Upper lobe of left lung (tissue), 6 donors: ENCODE measurements around the gene MCM6. TPM values are rescaled to one million over a fixed set of nuclear protein-coding genes. Genes with fewer than 3 reads are reported as not detected.

ENCODE experiments used
- ATAC-seq, 2 donors: fragments of 200-7000 bp; cut with Tn5 transposase; one replicate each; pipeline ENCODE4 v1.9.1; 2022; ENCODE audit warnings: mild to moderate bottlenecking in 2 of 2, moderate library complexity in 2 of 2; ENCODE audit not compliant: low FRiP score in 2 of 2
- DNase-seq, 2 donors: peaks; one replicate each; pipeline ENCODE4 v3.0.0-alpha.2; 2019 to 2020
- H3K27ac ChIP-seq, 4 donors: fragments of 200-600 bp; sonication (generic); one replicate each; pipeline ENCODE4 v1.5.1; 2016 to 2019
- H3K27me3 ChIP-seq, 4 donors: fragments of 200-600 bp; sonication (generic); one replicate each; pipeline ENCODE4 v1.5.1; 2017 to 2019
- H3K36me3 ChIP-seq, 4 donors: fragments of 200-600 bp; sonication (generic); one replicate each; pipeline ENCODE4 v1.5.1; 2016 to 2019
- H3K4me1 ChIP-seq, 4 donors: fragments of 200-600 bp; sonication (generic); one replicate each; pipeline ENCODE4 v1.5.1; 2018 to 2019
- H3K4me3 ChIP-seq, 4 donors: fragments of 200-600 bp; sonication (generic); one replicate each; pipeline ENCODE4 v1.5.1; 2017 to 2019; ENCODE audit warnings: mild to moderate bottlenecking in 2 of 4, moderate library complexity in 1 of 4
- H3K9me3 ChIP-seq, 4 donors: fragments of 200-600 bp; sonication (generic); one replicate each; pipeline ENCODE4 v1.5.1; 2018 to 2019
- CTCF ChIP-seq, 6 experiments: fragments of 450-650 bp in 4 of 6; fragments of 200-600 bp in 2 of 6; sonication (generic) in 2 of 6; IDR thresholded peaks; one replicate each; pipeline ENCODE4 v1.5.1; 2016 to 2019; ENCODE audit warnings: antibody characterized with exemption in 6 of 6
- EP300 ChIP-seq, 4 donors: sonication (generic); formaldehyde crosslinking; IDR thresholded peaks; one replicate each; pipeline ENCODE4 v1.5.1; 2017; ENCODE audit warnings: antibody characterized with exemption in 4 of 4, control low read depth in 2 of 4
- POLR2A ChIP-seq, 4 donors: fragments of 450-650 bp; IDR thresholded peaks; one replicate each; pipeline ENCODE4 v1.5.1; 2016 to 2017; ENCODE audit warnings: antibody characterized with exemption in 4 of 4, mild to moderate bottlenecking in 2 of 4
- POLR2AphosphoS5 ChIP-seq, 2 donors: sonication (generic); formaldehyde crosslinking; IDR thresholded peaks; one replicate each; pipeline ENCODE4 v1.5.1; 2017; ENCODE audit warnings: antibody characterized with exemption in 2 of 2
- WGBS, 2 donors: methylation state at CpG; one replicate each; pipeline ENCODE4 v1.1.5; 2017 to 2018; 5-methylcytosine and 5-hydroxymethylcytosine counted together
- total RNA-seq, 6 donors: library from RNA; depleted of rRNA in 4 of 6; stranded (reverse); fragments of >200 nt in 4 of 6; gene quantifications; one replicate each; pipeline versions ENCODE4 v1.1.0 to v1.2.1, GENCODE V29; 2016 to 2021
- donor health status: DM: no; HTN: no; CAD: no; lungs with moderate emphysema.
- donor health status: DM: no; HTN: yes; CAD: no; lungs with severe emphysema.

The MCM6 gene
- total RNA-seq, 6 donors from 2014 or later, result 4.2 to 10.5 (median 7.6) TPM

DNA sequence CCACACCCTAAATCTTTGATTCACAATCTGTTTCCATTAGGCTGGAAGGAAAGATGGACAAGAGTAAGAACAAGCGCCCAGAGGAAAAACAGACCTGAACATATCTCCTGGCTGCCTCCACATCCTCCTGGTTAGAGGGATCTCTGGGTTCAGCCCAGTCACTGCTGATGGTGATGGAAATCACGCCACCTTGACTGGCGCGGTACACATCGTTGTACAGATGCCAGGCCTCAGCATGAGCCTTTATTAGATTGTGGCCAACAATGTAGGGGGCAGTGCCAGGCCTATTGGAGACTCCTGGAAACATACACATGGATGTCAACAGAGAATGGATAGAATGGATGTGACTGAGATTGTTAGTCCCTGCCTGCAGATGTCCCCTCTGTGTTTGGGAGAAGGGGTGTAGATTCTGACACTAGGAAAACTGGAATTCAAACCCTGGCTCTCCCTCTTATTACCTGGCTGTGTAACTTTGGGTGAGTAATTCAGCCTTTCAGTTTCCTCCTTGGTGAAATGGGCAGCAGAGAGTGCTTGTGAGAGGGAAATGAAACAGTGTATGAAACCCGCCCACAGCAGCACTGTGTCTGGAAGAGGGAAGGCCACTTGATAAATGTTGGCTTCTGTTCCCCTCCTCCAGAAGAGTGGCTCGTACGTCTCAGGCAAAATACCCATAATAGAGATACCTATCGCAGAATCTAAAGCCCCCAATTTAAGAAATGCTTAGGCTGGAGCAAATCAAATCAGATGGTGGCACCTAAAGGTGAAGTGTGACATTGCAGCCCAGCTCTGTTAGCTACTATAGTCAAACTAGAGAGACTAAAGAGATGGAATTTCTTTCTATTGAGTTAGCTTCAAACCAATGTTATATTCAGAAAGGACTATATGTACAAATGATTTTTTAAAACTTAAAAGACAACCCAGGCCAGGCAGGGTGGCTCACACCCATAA lies 75.5 kb downstream of the MCM6 start:
- peaks cover 0 to 6% (median 2%) of the 10 kb centered on the region in 4 donors for H3K9me3 ChIP-seq
- WGBS, 2 donors, result 78 to 79% methylated on average over 9 of the region's 9 CpGs
- H3K4me1 ChIP-seq, result peaks cover 0 to 8% (median 3%) of the 10 kb centered on the region in 4 donors
- no peak overlapping the region for H3K27ac ChIP-seq
- H3K4me3 ChIP-seq, result no peak overlapping the region
- H3K27me3 ChIP-seq, result no peaks in the 10 kb centered on the region
- no peak for DNase-seq
- TF ChIP-seq CTCF (IDR thresholded peaks at IDR 0.05), result no peak
- TF ChIP-seq POLR2AphosphoS5 (IDR thresholded peaks at IDR 0.05), result no peak
- TF ChIP-seq EP300 (IDR thresholded peaks at IDR 0.05), result no peak
- TF ChIP-seq POLR2A (IDR thresholded peaks at IDR 0.05), result no peak
- H3K36me3 ChIP-seq, result no peaks in the 10 kb centered on the region
- ATAC-seq, result no peak

GRCh38 chr2:135799738-135800137 lies 76.5 kb downstream of the MCM6 start:
- TF ChIP-seq EP300 (IDR thresholded peaks at IDR 0.05), result no peak
- TF ChIP-seq POLR2AphosphoS5 (IDR thresholded peaks at IDR 0.05), result no peak
- no peak for TF ChIP-seq POLR2A (IDR thresholded peaks at IDR 0.05)
- TF ChIP-seq CTCF (IDR thresholded peaks at IDR 0.05), result no peak
- H3K36me3 ChIP-seq, result no peaks in the 10 kb centered on the region
- no peak for ATAC-seq
- H3K27me3 ChIP-seq, result no peaks in the 10 kb centered on the region
- DNase-seq, result no peak
- 41 to 66% methylated on average over 2 of the region's 2 CpGs for WGBS, 2 donors
- no peak overlapping the region for H3K4me3 ChIP-seq
- H3K9me3 ChIP-seq, result peaks cover 0 to 6% (median 2%) of the 10 kb centered on the region in 4 donors
- peaks cover 0 to 8% (median 3%) of the 10 kb centered on the region in 4 donors for H3K4me1 ChIP-seq
- no peak overlapping the region for H3K27ac ChIP-seq

GRCh38 chr2:135798762-135799161 lies 77.5 kb downstream of the MCM6 start:
- WGBS, 2 donors, result 49% methylated on average over 4 of the region's 4 CpGs
- peaks cover 0 to 6% (median 2%) of the 10 kb centered on the region in 4 donors for H3K9me3 ChIP-seq
- DNase-seq (no peak), ATAC-seq (no peak)
- no peak for TF ChIP-seq POLR2A (IDR thresholded peaks at IDR 0.05)
- no peak for TF ChIP-seq POLR2AphosphoS5 (IDR thresholded peaks at IDR 0.05)
- no peak for TF ChIP-seq CTCF (IDR thresholded peaks at IDR 0.05)
- TF ChIP-seq EP300 (IDR thresholded peaks at IDR 0.05), result no peak
- no peak overlapping the region for H3K4me3 ChIP-seq
- H3K4me1 ChIP-seq, result peaks cover 0 to 8% (median 3%) of the 10 kb centered on the region in 4 donors
- H3K27ac ChIP-seq, result no peak overlapping the region
- no peaks in the 10 kb centered on the region for H3K36me3 ChIP-seq
- no peaks in the 10 kb centered on the region for H3K27me3 ChIP-seq

GRCh38 chr2:135798275-135798705 lies 78.0 kb downstream of the MCM6 start:
- 68 to 70% methylated on average over 3 to 5 of the region's 5 CpGs for WGBS, 2 donors
- H3K4me3 ChIP-seq, result no peak overlapping the region

More at GRCh38 chr2:135798275-135798705, 78.0 kb downstream of the MCM6 start:
- Histone ChIP-seq H3K4me1 (peaks cover 0 to 8% (median 3%) of the 10 kb centered on the region in 4 donors), H3K9me3 (peaks cover 0 to 6% (median 2%) of the 10 kb centered on the region in 4 donors), H3K27me3 (no peaks in the 10 kb centered on the region), H3K27ac (no peak overlapping the region), H3K36me3 (no peaks in the 10 kb centered on the region)
- ATAC-seq (no peak), DNase-seq (no peak)
- TF ChIP-seq POLR2AphosphoS5 (IDR thresholded peaks at IDR 0.05) (no peak), EP300 (IDR thresholded peaks at IDR 0.05) (no peak), POLR2A (IDR thresholded peaks at IDR 0.05) (no peak), CTCF (IDR thresholded peaks at IDR 0.05) (no peak)
